ENCODE measurements around the gene ZNF527. TPM values are rescaled to one million over a fixed set of nuclear protein-coding genes. Genes with fewer than 3 reads are reported as not detected.
"Not testable (repeated sequence)": the region's sequence is repeated elsewhere in the genome, so short reads cannot be mapped to it uniquely, and the experiment has no call there.

ZNF527 gene
- total and polyA plus RNA-seq, 7 donors: 1.6 to 13.8 (median 6.1) TPM

DNA sequence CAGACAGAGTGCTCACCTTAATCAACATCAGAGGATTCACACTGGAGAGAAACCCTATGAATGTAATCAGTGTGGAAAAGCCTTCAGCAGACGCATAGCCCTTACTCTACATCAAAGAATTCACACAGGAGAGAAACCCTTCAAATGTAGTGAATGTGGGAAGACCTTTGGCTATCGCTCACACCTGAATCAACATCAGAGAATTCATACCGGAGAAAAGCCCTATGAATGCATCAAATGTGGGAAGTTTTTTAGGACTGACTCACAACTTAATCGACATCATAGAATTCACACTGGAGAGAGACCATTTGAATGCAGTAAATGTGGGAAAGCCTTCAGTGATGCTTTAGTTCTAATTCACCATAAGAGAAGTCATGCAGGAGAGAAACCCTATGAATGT is 18.3 kb downstream of the ZNF527 start:
- Histone ChIP-seq H3K4me1 (no peaks in the 10 kb centered on the region), H3K36me3 (peaks cover 27 to 62% (median 53%) of the 10 kb centered on the region in 4 donors), H3K9me3 (peaks cover 48 to 85% (median 61%) of the 10 kb centered on the region in 4 donors), H3K27ac (no peak overlapping the region), H3K4me3 (no peak overlapping the region), H3K27me3 (no peaks in the 10 kb centered on the region)
- WGBS, 2 donors: 97 to 99% methylated on average over 4 of the region's 4 CpGs
- no peak for TF ChIP-seq POLR2AphosphoS5 (IDR thresholded peaks at IDR 0.05)
- no peak for TF ChIP-seq EP300 (IDR thresholded peaks at IDR 0.05)
- no peak for DNase-seq
- intact Hi-C loops (cut with DNase I): no loop called here

DNA sequence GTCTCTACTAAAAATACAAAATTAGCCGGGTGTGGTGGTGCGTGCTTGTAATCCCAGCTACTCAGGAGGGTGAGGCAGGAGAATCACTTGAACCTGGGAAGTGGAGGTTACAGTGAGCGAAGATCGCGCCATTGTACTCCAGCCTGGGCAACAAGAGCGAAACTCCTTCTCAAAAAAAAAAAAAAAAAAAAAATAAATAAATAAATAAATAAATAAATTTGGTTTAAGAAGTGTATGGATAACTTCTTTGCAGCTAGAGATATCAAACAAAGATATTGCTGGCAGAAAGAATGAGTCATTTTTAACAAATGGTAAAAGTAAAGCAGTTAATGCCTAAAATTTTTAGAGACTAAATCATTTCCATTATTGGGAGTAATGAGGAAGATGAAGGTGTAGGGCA is 20.5 kb downstream of the ZNF527 start:
- H3K9me3 ChIP-seq: peaks cover 42 to 78% (median 50%) of the 10 kb centered on the region in 4 donors
- H3K4me1 ChIP-seq; H3K4me3 ChIP-seq; intact Hi-C loops (cut with DNase I); H3K27ac ChIP-seq; DNase-seq; H3K27me3 ChIP-seq: not testable (repeated sequence)
- 96 to 97% methylated on average over 6 of the region's 6 CpGs for WGBS, 2 donors
- H3K36me3 ChIP-seq: peaks cover 22 to 41% (median 31%) of the 10 kb centered on the region in 4 donors

GRCh38 chr19:37401078-37401477 is 30.2 kb downstream of the ZNF527 start:
- no peaks in the 10 kb centered on the region for H3K36me3 ChIP-seq

DNA sequence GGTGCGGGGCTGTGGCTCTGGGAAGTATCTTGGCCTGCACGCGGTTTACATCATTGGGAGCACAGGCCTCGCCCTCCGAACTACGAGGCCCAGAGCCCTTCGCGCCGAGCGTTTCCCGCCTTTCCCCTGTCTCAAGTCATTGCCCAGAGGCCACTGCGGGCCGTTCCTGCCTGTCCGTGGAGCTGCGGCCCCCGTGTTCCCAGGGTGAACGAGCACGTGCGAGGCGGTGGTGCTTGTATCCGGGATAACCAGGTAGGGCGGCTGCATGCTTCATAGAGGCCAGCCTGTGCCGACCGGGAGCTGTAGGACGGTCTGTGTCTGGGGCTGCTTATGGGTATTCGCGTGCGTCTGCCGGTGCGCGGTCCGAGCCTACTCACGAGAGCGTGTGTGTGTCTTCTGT is 32.5 kb downstream of the ZNF527 start:
- Histone ChIP-seq H3K4me1 (no peaks in the 10 kb centered on the region), H3K4me3 (no peak overlapping the region), H3K9me3 (peaks cover 3 to 39% (median 27%) of the 10 kb centered on the region in 4 donors), H3K36me3 (no peaks in the 10 kb centered on the region), H3K27ac (no peak overlapping the region), H3K27me3 (no peaks in the 10 kb centered on the region)
- TF ChIP-seq POLR2AphosphoS5 (IDR thresholded peaks at IDR 0.05): no peak
- TF ChIP-seq POLR2A (IDR thresholded peaks at IDR 0.05): no peak
- TF ChIP-seq EP300 (IDR thresholded peaks at IDR 0.05): no peak
- TF ChIP-seq, protein P1, sequence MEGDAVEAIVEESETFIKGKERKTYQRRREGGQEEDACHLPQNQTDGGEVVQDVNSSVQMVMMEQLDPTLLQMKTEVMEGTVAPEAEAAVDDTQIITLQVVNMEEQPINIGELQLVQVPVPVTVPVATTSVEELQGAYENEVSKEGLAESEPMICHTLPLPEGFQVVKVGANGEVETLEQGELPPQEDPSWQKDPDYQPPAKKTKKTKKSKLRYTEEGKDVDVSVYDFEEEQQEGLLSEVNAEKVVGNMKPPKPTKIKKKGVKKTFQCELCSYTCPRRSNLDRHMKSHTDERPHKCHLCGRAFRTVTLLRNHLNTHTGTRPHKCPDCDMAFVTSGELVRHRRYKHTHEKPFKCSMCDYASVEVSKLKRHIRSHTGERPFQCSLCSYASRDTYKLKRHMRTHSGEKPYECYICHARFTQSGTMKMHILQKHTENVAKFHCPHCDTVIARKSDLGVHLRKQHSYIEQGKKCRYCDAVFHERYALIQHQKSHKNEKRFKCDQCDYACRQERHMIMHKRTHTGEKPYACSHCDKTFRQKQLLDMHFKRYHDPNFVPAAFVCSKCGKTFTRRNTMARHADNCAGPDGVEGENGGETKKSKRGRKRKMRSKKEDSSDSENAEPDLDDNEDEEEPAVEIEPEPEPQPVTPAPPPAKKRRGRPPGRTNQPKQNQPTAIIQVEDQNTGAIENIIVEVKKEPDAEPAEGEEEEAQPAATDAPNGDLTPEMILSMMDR (IDR thresholded peaks at IDR 0.05): no peak
- intact Hi-C loops (cut with DNase I): no loop called here
- DNase-seq: no peak
- 57 to 74% methylated on average over 34 of the region's 34 CpGs for WGBS, 2 donors

More at GRCh38 chr19:37401078-37401477, 30.2 kb downstream of the ZNF527 start:
- WGBS, 2 donors: 92 to 98% methylated on average over 1 of the region's 1 CpG
- no peak overlapping the region for H3K27ac ChIP-seq
- H3K4me3 ChIP-seq: no peak overlapping the region
- TF ChIP-seq, protein P1 (IDR thresholded peaks at IDR 0.05): no peak
- TF ChIP-seq POLR2AphosphoS5 (IDR thresholded peaks at IDR 0.05): no peak
- no peak for TF ChIP-seq POLR2A (IDR thresholded peaks at IDR 0.05)
- H3K9me3 ChIP-seq: peaks cover 7 to 38% (median 28%) of the 10 kb centered on the region in 4 donors
- no peaks in the 10 kb centered on the region for H3K4me1 ChIP-seq
- intact Hi-C loops (cut with DNase I): no loop called here
- DNase-seq: no peak
- no peaks in the 10 kb centered on the region for H3K27me3 ChIP-seq

DNA sequence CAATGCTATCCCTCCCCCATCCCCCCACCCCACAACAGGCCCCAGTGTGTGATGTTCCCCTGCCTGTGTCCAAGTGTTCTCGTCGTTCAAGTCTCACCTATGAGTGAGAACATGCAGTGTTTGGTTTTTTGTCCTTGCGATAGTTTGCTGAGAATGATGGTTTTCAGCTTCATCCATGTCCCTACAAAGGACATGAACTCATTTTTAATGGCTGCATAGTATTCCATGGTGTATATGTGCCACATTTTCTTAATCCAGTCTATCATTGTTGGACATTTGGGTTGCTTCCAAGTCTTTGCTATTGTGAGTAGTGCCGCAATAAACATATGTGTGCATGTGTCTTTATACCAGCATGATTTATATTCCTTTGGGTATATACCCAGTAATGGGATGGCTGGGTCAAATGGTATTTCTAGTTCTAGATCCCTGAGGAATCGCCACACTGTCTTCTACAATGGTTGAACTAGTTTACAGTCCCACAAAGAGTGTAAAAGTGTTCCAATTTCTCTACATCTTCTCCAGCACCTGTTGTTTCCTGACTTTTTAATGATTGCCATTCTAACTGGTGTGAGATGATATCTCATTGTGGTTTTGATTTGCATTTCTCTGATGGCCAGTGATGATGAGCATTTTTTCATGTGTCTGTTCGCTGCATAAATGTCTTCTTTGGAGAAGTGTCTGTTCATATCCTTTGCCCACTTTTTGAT is 35.4 kb downstream of the ZNF527 start:
- H3K27me3 ChIP-seq; H3K4me3 ChIP-seq; H3K4me1 ChIP-seq; DNase-seq; intact Hi-C loops (cut with DNase I); H3K27ac ChIP-seq; H3K36me3 ChIP-seq: not testable (repeated sequence)
- 83 to 88% methylated on average over 6 of the region's 6 CpGs for WGBS, 2 donors
- peaks cover 13 to 52% (median 41%) of the 10 kb centered on the region in 4 donors for H3K9me3 ChIP-seq

DNA sequence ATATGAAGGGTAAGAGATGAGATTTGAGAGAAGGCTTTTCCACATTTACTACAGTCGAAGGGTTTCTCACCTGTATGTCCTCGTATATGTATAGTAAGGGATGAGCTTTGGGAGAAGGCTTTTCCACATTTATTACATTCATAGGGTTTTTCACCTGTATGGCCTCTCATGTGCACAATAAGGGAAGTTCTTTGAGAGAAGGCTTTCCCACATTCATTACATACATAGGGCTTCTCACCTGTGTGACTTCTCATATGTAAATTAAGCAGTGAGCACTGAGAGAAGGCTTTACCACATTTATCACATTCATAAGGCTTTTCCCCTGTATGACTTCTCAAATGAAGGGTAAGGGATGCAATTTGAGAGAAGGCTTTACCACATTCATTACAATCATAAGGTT is 41.8 kb downstream of the ZNF527 start:
- intact Hi-C loops (cut with DNase I): no loop called here
- Histone ChIP-seq H3K27me3 (no peaks in the 10 kb centered on the region), H3K4me1 (no peaks in the 10 kb centered on the region), H3K27ac (no peak overlapping the region), H3K4me3 (no peak overlapping the region), H3K36me3 (peaks cover 0 to 60% (median 34%) of the 10 kb centered on the region in 4 donors), H3K9me3 (peaks cover 50 to 96% (median 71%) of the 10 kb centered on the region in 4 donors)
- TF ChIP-seq EP300 (IDR thresholded peaks at IDR 0.05): no peak
- TF ChIP-seq POLR2AphosphoS5 (IDR thresholded peaks at IDR 0.05): no peak
- no peak for TF ChIP-seq POLR2A (IDR thresholded peaks at IDR 0.05)
- TF ChIP-seq, protein P1 (IDR thresholded peaks at IDR 0.05): no peak
- DNase-seq: no peak
- WGBS, 2 donors: 91 to 92% methylated on average over 2 of the region's 2 CpGs
